Activated CD4-positive, alpha-beta T cell treated with anti-CD3 and anti-CD28 coated beads, Interleukin-2, amount 50 U/mL, for 16 hours (primary cell): ENCODE results near the gene GTPBP2.

Experiments used
- DNase-seq: peaks from one replicate; pipeline ENCODE4 v3.0.0-alpha.2; 2020

The GTPBP2 gene

DNA sequence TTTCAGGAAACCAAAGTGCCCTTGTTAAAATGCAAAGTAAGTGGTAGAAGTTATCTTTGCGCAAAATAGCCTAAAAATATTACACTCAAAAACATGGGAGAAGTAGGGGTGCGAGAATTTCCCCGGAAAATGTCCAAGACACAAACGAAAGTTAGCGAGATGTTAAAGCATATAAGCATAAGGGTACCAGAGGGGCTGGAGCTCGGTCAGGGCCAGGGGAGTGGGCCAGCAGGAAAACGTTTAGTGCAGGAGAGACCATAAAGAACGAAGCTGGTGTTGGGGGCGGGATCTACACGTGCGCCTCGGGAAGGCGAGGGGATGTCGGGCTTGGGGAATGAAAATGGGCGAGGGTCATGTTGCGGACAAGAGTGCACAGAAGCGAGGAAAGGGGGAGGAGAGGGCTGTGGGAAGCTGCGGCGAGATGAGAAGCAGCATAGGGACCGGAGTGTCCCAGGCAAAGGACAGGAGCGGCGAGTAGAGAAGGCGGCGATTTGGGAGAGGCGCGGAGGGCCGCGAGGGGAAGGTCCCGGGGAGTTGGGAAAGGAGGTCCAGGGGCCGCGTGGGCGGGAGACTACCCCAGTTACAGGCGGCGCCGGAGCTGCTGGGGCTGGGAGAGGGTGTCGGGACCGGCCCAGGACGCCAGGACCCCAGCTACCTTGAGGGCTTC, 53.8 kb downstream of the GTPBP2 start:
- no peak for DNase-seq

DNA sequence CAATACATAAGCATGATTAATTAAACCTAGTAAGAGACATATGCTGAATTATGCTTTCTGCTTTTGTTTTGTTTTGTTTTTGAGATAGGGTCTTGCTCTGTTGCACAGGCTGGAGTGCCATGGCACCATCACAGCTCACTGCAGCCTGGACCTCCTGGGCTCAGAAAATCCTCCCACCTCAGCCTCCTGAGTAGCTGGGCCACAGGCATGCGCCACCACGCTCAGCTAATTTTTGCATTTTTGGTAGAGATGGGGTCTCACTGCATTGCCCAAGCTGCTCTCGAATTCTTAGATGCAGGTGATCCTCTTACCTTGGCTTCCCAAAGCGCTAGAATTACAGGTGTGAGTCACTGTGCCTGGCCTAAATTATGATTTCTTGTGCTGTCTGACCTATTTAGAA, 57.0 kb downstream of the GTPBP2 start:
- no peak for DNase-seq

DNA sequence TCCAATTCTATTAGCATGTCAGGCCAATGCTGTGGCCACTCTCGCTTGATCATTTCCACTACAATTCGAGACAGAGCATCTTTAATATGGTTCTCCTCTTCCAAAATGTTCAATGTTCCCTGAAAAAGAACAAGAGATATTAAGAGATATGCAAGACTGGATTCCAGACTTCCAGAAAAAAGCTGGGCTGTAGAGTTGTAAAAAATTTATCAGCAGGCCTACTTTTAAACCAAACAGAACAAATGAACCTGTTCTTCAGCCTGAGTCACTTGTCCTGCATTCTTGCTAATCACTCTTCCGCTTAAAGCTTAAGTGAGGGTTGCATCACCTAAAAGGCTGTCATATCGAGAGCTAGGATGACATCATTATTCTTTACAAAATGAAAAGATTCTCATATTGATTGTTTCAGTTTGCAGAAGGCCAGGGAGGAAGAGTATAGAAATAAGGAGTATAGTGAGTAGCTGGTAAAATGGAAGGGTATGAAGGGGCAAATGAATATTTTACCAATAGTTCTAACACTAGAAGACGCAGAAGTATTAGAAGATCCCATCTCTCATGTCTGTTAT, 58.1 kb downstream of the GTPBP2 start:
- peak; percentile 91 for DNase-seq
